Measurements from ENCODE around the gene CMIP.

The CMIP gene

GRCh38 chr16:81590714-81591544, 146.3 kb downstream of the CMIP start:
- no peak for DNase-seq

- DNase-seq, result no peak
Measured at GRCh38 chr16:81591545-81591870, 146.9 kb downstream of the CMIP start.

- no peak for DNase-seq
Measured at GRCh38 chr16:81592353-81592866, 147.8 kb downstream of the CMIP start.

- no peak for DNase-seq
Measured at GRCh38 chr16:81593481-81593880, 148.9 kb downstream of the CMIP start.

- no peak for DNase-seq
Measured at GRCh38 chr16:81595629-81596292, 151.2 kb downstream of the CMIP start.

GRCh38 chr16:81597079-81597658, 152.6 kb downstream of the CMIP start:
- no peak for DNase-seq

GRCh38 chr16:81598083-81598482, 153.5 kb downstream of the CMIP start:
- no peak for DNase-seq

GRCh38 chr16:81599034-81599744, 154.6 kb downstream of the CMIP start:
- DNase-seq, result no peak

GRCh38 chr16:81600275-81600674, 155.7 kb downstream of the CMIP start:
- no peak for DNase-seq

- no peak for DNase-seq
Measured at GRCh38 chr16:81601008-81601428, 156.4 kb downstream of the CMIP start.

GRCh38 chr16:81601601-81602255, 157.1 kb downstream of the CMIP start:
- no peak for DNase-seq

GRCh38 chr16:81602256-81602776, 157.7 kb downstream of the CMIP start:
- DNase-seq, result no peak

- DNase-seq, result no peak
Measured at GRCh38 chr16:81602792-81603191, 158.2 kb downstream of the CMIP start.

- no peak for DNase-seq
Measured at GRCh38 chr16:81604960-81605383, 160.4 kb downstream of the CMIP start.

GRCh38 chr16:81606039-81606438, 161.4 kb downstream of the CMIP start:
- DNase-seq, result no peak

GRCh38 chr16:81607006-81607405, 162.4 kb downstream of the CMIP start:
- no peak for DNase-seq

- DNase-seq, result no peak
Measured at GRCh38 chr16:81607805-81608522, 163.4 kb downstream of the CMIP start.

GRCh38 chr16:81608523-81609209, 164.1 kb downstream of the CMIP start:
- peak; percentile 28 for DNase-seq

- DNase-seq, result no peak
Measured at GRCh38 chr16:81609323-81609892, 164.8 kb downstream of the CMIP start.

- DNase-seq, result no peak
Measured at GRCh38 chr16:81610144-81610842, 165.7 kb downstream of the CMIP start.

All from OCI-M1 (cell line).